OCI-LY1 (cell line): ENCODE results near the gene SLAMF6.

Source experiments
- H2AFZ ChIP-seq: fragments of 200-600 bp; sonication (generic), shearing (Covaris generic); 2 replicates; pipeline ENCODE4 v1.6.0; 2014; ENCODE audit warnings: antibody characterized with exemption, mild to moderate bottlenecking, low read length
- H3F3A ChIP-seq: fragments of 200-600 bp; sonication (generic), shearing (Covaris generic); 2 replicates; pipeline ENCODE4 v1.6.0; 2014; ENCODE audit warnings: mild to moderate bottlenecking, antibody characterized with exemption, low read length, moderate library complexity; ENCODE audit not compliant: insufficient read depth
- H3K27ac ChIP-seq: fragments of 200-600 bp; sonication (generic); 2 replicates; pipeline ENCODE4 v1.5.1; 2014; ENCODE audit warnings: low read length, mixed run types, mild to moderate bottlenecking, low read depth; ENCODE audit not compliant: poor library complexity, severe bottlenecking
- H3K27me3 ChIP-seq: fragments of 200-600 bp; sonication (generic); 2 replicates; pipeline ENCODE4 v1.6.0; 2014; ENCODE audit warnings: antibody characterized with exemption, mild to moderate bottlenecking, low read length, moderate library complexity; ENCODE audit not compliant: insufficient read depth
- H3K36me3 ChIP-seq: fragments of 200-600 bp; sonication (generic); 2 replicates; pipeline ENCODE4 v1.6.1; 2014; ENCODE audit warnings: mild to moderate bottlenecking, antibody characterized with exemption, low read length, moderate library complexity, mixed read lengths; ENCODE audit not compliant: insufficient read depth
- H3K4me1 ChIP-seq: fragments of 200-600 bp; sonication (generic); 2 replicates; pipeline ENCODE4 v1.5.1; 2014; ENCODE audit warnings: mild to moderate bottlenecking, low read length, moderate library complexity; ENCODE audit not compliant: insufficient read depth, severe bottlenecking
- H3K4me2 ChIP-seq: fragments of 200-600 bp; sonication (generic), shearing (Covaris generic); 2 replicates; pipeline ENCODE4 v1.6.1; 2014; ENCODE audit warnings: low read length
- H3K4me3 ChIP-seq: fragments of 200-600 bp; sonication (generic); 2 replicates; pipeline ENCODE4 v1.5.1; 2014; ENCODE audit warnings: low read length, low read depth, mild to moderate bottlenecking, mixed read lengths; ENCODE audit not compliant: poor library complexity, severe bottlenecking
- H3K79me2 ChIP-seq: fragments of 200-600 bp; shearing (Covaris generic); 2 replicates; pipeline ENCODE4 v1.6.1; 2016; ENCODE audit warnings: mixed run types, low read length, mixed read lengths; ENCODE audit not compliant: insufficient read depth
- H3K9ac ChIP-seq: fragments of 200-600 bp; sonication (generic), shearing (Covaris generic); 2 replicates; pipeline ENCODE4 v1.6.1; 2014; ENCODE audit warnings: mild to moderate bottlenecking, low read length, mixed read lengths
- H3K9me2 ChIP-seq: fragments of 200-600 bp; sonication (generic), shearing (Covaris generic); 2 replicates; pipeline ENCODE4 v1.6.1; 2014; ENCODE audit warnings: low read depth, mild to moderate bottlenecking, low read length, mixed read lengths
- H3K9me3 ChIP-seq: fragments of 200-600 bp; shearing (Covaris generic); 2 replicates; pipeline ENCODE4 v1.6.1; 2014; ENCODE audit warnings: low read length, mixed read lengths
- H4K20me1 ChIP-seq: fragments of 200-600 bp; sonication (generic), shearing (Covaris generic); 2 replicates; pipeline ENCODE4 v1.6.0; 2016; ENCODE audit warnings: mild to moderate bottlenecking, low read length; ENCODE audit not compliant: insufficient read depth
- CTCF ChIP-seq: fragments of 200-600 bp; sonication (generic), shearing (Covaris generic); IDR thresholded peaks from 2 replicates; pipeline ENCODE4 v1.5.1; 2017; ENCODE audit warnings: mild to moderate bottlenecking, antibody characterized with exemption, low read length, moderate library complexity, mixed read lengths
- EZH2 ChIP-seq: fragments of 200-600 bp; sonication (generic), shearing (Covaris generic); IDR thresholded peaks from 2 replicates; pipeline ENCODE4 v1.8.0; 2017; ENCODE audit warnings: borderline replicate concordance, mixed run types, mild to moderate bottlenecking, antibody characterized with exemption, low read length, moderate library complexity, mixed read lengths

Gene SLAMF6

GRCh38 chr1:160446945-160447600 lies 76.0 kb downstream of the SLAMF6 start:
- Histone ChIP-seq H3K79me2 (no peaks in the 10 kb centered on the region; the same call in 1 of the 2 replicates), H3K4me1 (peaks cover 59% of the 10 kb centered on the region), H3F3A (peaks cover 6% of the 10 kb centered on the region; the same call in 1 of the 2 replicates), H3K27me3 (no peaks in the 10 kb centered on the region), H3K9me2 (no peaks in the 10 kb centered on the region), H3K4me3 (peak overlapping the region; percentile 43), H4K20me1 (no peaks in the 10 kb centered on the region), H3K4me2 (peak overlapping the region; percentile 70), H3K27ac (peak overlapping the region; percentile 92), H3K9ac (peak overlapping the region; percentile 65), H2AFZ (peak overlapping the region; percentile 44; the same call in 1 of the 2 replicates), H3K36me3 (no peaks in the 10 kb centered on the region), H3K9me3 (no peaks in the 10 kb centered on the region)
- TF ChIP-seq CTCF (no peak), EZH2 (no peak)

GRCh38 chr1:160439718-160440117 lies 83.3 kb downstream of the SLAMF6 start:
- H3K4me1 ChIP-seq, result peaks cover 44% of the 10 kb centered on the region
- H2AFZ ChIP-seq, result no peak overlapping the region
- no peak overlapping the region for H3K27ac ChIP-seq
- no peaks in the 10 kb centered on the region for H3K79me2 ChIP-seq
- peaks cover 4% of the 10 kb centered on the region; the same call in 1 of the 2 replicates for H3F3A ChIP-seq
- H3K4me3 ChIP-seq, result no peak overlapping the region
- no peaks in the 10 kb centered on the region for H3K9me3 ChIP-seq
- TF ChIP-seq CTCF (no peak), EZH2 (no peak)
- no peaks in the 10 kb centered on the region for H3K27me3 ChIP-seq
- no peak overlapping the region for H3K4me2 ChIP-seq
- no peaks in the 10 kb centered on the region for H3K36me3 ChIP-seq
- H3K9ac ChIP-seq, result no peak overlapping the region
- H3K9me2 ChIP-seq, result no peaks in the 10 kb centered on the region
- H4K20me1 ChIP-seq, result no peaks in the 10 kb centered on the region

GRCh38 chr1:160438935-160439334 lies 84.1 kb downstream of the SLAMF6 start:
- Histone ChIP-seq H4K20me1 (no peaks in the 10 kb centered on the region), H3K4me2 (peak overlapping the region; percentile 59; the same call in 1 of the 2 replicates), H3K9me3 (no peaks in the 10 kb centered on the region), H3K27me3 (no peaks in the 10 kb centered on the region), H3K4me1 (peaks cover 36% of the 10 kb centered on the region), H3K9me2 (no peaks in the 10 kb centered on the region), H3K36me3 (no peaks in the 10 kb centered on the region), H3K9ac (peak overlapping the region; percentile 46; the same call in 1 of the 2 replicates), H3K4me3 (no peak overlapping the region), H3F3A (peaks cover 4% of the 10 kb centered on the region; the same call in 1 of the 2 replicates), H2AFZ (peak overlapping the region; percentile 8), H3K79me2 (no peaks in the 10 kb centered on the region), H3K27ac (peak overlapping the region; percentile 60)
- no peak for TF ChIP-seq CTCF
- no peak for TF ChIP-seq EZH2
